ENCODE measurements around the gene DPP8.

Gene DPP8

DNA sequence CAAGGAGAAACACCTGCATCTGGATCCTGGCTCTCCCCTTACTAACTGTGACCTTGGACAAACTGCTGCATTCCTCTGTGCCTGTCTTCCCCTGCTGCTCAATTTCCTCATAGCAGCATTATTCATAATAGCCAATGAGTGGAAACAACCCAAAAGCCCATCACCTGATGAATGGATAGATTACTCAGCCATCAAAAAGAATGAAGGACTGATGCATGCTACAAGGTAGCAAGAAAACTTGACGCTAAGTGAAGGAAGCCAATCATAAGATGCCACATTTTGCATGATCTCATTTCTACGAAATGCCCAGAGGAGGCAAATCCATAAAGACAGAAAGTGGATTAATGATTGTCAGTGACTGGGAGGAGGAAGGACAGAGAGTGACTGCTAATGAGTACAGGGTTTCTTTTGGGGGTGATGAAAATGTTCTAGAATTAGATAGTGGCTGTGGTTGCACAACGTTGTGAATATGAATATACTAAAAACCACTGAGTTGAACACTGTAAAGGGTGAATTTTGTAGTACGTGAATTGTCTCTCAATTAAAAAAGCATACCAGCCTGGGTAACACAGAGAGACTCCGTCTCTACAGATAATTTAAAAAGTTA, 105.9 kb downstream of the DPP8 start (continued):
- no peak for TF ChIP-seq KLF16 (tag by site-specific recombination; IDR thresholded peaks at IDR 0.05)
- peak; percentile 29; the same call in 1 of the 2 replicates for TF ChIP-seq ZNF366 (tag by site-specific recombination; conservative IDR thresholded peaks at IDR 0.05)
- no peak for TF ChIP-seq ZNF514 (tag by site-specific recombination; IDR thresholded peaks at IDR 0.05)

DNA sequence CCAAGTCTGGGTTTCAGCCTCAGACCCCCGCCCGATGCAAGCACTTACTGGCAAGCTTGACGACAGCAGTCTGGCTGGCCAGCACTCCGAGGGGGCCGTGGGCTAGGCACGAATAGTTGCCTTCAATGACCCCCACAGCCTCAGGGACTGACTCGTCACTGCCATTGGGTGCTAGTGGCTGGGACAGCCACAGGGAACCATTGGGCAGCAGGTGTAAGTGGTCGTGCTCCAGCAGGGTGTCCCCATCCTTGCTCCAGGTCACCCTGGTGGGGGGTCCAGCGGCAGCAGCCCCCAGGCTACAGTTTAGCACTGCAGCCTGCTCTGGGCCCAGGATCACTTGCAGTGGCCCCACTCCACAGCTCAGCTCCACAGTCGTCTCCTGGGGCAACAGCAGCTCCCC, 106.5 kb downstream of the DPP8 start:
- TF ChIP-seq ZNF274 (IDR thresholded peaks at IDR 0.05; ENCODE audit: low read length) (no peak), ZNF274 (tag by site-specific recombination; IDR thresholded peaks at IDR 0.05; ENCODE audit: borderline replicate concordance) (no peak), ZBTB21 (tag by site-specific recombination; IDR thresholded peaks at IDR 0.05) (no peak), ZIC2 (tag by site-specific recombination; IDR thresholded peaks at IDR 0.05) (peak; percentile 96), GLIS1 (tag by site-specific recombination; IDR thresholded peaks at IDR 0.05) (peak; percentile 84), ZBTB26 (tag by site-specific recombination; optimal IDR thresholded peaks at IDR 0.05) (no peak), ZNF423 (tag by site-specific recombination; IDR thresholded peaks at IDR 0.05) (0 out of 2 replicates have a peak, but pooled peaks have one; percentile 24), ZNF48 (tag by site-specific recombination; IDR thresholded peaks at IDR 0.05) (no peak), ZBTB1 (tag by site-specific recombination; IDR thresholded peaks at IDR 0.05) (no peak), ZNF335 (tag by site-specific recombination; conservative IDR thresholded peaks at IDR 0.05) (no peak), ZXDB (tag by site-specific recombination; IDR thresholded peaks at IDR 0.05) (no peak), ZNF292 (tag by site-specific recombination; IDR thresholded peaks at IDR 0.05; ENCODE audit: borderline replicate concordance, low read depth) (no peak), ZNF623 (tag by site-specific recombination; IDR thresholded peaks at IDR 0.05) (no peak), GLIS2 (tag by site-specific recombination; IDR thresholded peaks at IDR 0.05) (peak; percentile 65), ZNF157 (tag by site-specific recombination; IDR thresholded peaks at IDR 0.05) (no peak), ZNF174 (tag by site-specific recombination; IDR thresholded peaks at IDR 0.05) (no peak), ZNF239 (tag by site-specific recombination; IDR thresholded peaks at IDR 0.05) (no peak)
- ChIA-PET POLR2A (no interaction called here), CTCF (interaction anchor here (0.5 to 2.6 kb wide), 4 partner anchors 10 to 605 kb away, joined by 3 to 14 read pairs (median 4); no protein-coding TSS in a partner anchor)
- Histone ChIP-seq H3K4me1 (ENCODE audit: control insufficient read depth, insufficient read depth, low read length) (peaks cover 17% of the 10 kb centered on the region), H3K27ac (ENCODE audit: extremely low read depth, low read depth, low read length) (no peak overlapping the region), H3K4me3 (ENCODE audit: low read depth, low read length) (no peak overlapping the region), H3K36me3 (ENCODE audit: control insufficient read depth in 2 of 2, insufficient read depth in 1 of 2, low read length in 2 of 2) (no peaks in the 10 kb centered on the region), H3K9me3 (ENCODE audit: control insufficient read depth, insufficient read depth, low read depth, low read length) (no peaks in the 10 kb centered on the region)

DNA sequence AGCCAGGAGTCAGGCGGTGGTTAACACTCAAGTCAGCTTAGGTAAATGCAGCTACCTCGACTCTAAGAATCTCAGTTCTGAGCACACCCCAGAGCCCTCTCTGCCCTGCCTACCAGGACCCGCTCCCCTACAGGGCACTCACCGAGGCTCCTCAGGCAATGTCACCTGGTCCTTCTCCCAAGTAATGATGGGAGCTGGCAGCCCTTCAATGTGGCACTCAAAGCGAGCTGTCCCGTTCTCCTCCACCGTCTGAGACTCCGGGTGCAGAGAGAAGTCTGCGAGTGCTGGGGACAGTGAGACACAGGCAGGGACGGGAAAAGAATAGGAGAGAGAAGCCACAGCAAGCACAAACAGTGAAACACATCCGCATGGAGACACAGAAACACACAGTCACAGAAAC, 107.5 kb downstream of the DPP8 start:
- Histone ChIP-seq H3K4me1 (ENCODE audit: control insufficient read depth, insufficient read depth, low read length) (peaks cover 15% of the 10 kb centered on the region), H3K9me3 (ENCODE audit: control insufficient read depth, insufficient read depth, low read depth, low read length) (no peaks in the 10 kb centered on the region), H3K27ac (ENCODE audit: extremely low read depth, low read depth, low read length) (no peak overlapping the region), H3K4me3 (ENCODE audit: low read depth, low read length) (no peak overlapping the region), H3K36me3 (ENCODE audit: control insufficient read depth in 2 of 2, insufficient read depth in 1 of 2, low read length in 2 of 2) (no peaks in the 10 kb centered on the region)
- ChIA-PET POLR2A (no interaction called here), CTCF (interaction anchor here (0.6 to 2.6 kb wide), 4 partner anchors 9 to 141 kb away, joined by 3 to 14 read pairs (median 5); no protein-coding TSS in a partner anchor)
- TF ChIP-seq ZNF549 (tag by site-specific recombination; IDR thresholded peaks at IDR 0.05): no peak
- TF ChIP-seq ZSCAN23 (tag by site-specific recombination; IDR thresholded peaks at IDR 0.05): no peak
- TF ChIP-seq ZNF121 (tag by site-specific recombination; IDR thresholded peaks at IDR 0.05): no peak
- TF ChIP-seq, protein P1, sequence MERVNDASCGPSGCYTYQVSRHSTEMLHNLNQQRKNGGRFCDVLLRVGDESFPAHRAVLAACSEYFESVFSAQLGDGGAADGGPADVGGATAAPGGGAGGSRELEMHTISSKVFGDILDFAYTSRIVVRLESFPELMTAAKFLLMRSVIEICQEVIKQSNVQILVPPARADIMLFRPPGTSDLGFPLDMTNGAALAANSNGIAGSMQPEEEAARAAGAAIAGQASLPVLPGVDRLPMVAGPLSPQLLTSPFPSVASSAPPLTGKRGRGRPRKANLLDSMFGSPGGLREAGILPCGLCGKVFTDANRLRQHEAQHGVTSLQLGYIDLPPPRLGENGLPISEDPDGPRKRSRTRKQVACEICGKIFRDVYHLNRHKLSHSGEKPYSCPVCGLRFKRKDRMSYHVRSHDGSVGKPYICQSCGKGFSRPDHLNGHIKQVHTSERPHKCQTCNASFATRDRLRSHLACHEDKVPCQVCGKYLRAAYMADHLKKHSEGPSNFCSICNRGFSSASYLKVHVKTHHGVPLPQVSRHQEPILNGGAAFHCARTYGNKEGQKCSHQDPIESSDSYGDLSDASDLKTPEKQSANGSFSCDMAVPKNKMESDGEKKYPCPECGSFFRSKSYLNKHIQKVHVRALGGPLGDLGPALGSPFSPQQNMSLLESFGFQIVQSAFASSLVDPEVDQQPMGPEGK (tag by site-specific recombination; IDR thresholded peaks at IDR 0.05): no peak
- TF ChIP-seq GLIS2 (tag by site-specific recombination; IDR thresholded peaks at IDR 0.05): no peak
- TF ChIP-seq ZNF610 (tag by site-specific recombination; IDR thresholded peaks at IDR 0.05; ENCODE audit: borderline replicate concordance): no peak
- TF ChIP-seq, protein P2, sequence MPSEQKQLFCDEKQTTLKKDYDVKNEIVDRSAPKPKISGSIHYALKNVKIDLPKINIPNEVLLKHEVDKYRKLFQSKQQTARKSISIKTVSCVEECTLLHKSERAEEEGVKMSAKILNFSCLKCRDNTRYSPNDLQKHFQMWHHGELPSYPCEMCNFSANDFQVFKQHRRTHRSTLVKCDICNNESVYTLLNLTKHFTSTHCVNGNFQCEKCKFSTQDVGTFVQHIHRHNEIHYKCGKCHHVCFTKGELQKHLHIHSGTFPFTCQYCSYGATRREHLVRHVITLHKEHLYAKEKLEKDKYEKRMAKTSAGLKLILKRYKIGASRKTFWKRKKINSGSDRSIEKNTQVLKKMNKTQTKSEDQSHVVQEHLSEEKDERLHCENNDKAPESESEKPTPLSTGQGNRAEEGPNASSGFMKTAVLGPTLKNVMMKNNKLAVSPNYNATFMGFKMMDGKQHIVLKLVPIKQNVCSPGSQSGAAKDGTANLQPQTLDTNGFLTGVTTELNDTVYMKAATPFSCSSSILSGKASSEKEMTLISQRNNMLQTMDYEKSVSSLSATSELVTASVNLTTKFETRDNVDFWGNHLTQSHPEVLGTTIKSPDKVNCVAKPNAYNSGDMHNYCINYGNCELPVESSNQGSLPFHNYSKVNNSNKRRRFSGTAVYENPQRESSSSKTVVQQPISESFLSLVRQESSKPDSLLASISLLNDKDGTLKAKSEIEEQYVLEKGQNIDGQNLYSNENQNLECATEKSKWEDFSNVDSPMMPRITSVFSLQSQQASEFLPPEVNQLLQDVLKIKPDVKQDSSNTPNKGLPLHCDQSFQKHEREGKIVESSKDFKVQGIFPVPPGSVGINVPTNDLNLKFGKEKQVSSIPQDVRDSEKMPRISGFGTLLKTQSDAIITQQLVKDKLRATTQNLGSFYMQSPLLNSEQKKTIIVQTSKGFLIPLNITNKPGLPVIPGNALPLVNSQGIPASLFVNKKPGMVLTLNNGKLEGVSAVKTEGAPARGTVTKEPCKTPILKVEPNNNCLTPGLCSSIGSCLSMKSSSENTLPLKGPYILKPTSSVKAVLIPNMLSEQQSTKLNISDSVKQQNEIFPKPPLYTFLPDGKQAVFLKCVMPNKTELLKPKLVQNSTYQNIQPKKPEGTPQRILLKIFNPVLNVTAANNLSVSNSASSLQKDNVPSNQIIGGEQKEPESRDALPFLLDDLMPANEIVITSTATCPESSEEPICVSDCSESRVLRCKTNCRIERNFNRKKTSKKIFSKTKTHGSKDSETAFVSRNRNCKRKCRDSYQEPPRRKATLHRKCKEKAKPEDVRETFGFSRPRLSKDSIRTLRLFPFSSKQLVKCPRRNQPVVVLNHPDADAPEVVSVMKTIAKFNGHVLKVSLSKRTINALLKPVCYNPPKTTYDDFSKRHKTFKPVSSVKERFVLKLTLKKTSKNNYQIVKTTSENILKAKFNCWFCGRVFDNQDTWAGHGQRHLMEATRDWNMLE (tag by site-specific recombination; conservative IDR thresholded peaks at IDR 0.05; ENCODE audit: low read depth): no peak
- no peak for TF ChIP-seq PRDM1 (tag by site-specific recombination; IDR thresholded peaks at IDR 0.05)
- no peak for TF ChIP-seq ZNF37A (tag by site-specific recombination; IDR thresholded peaks at IDR 0.05)
